GM19239 (cell line): ENCODE data around the gene ESF1.

ENCODE experiments used
- DNase-seq: peaks from one replicate; pipeline ENCODE4 v3.0.0; 2011; ENCODE audit warnings: low spot score; ENCODE audit not compliant: insufficient read length
- FAIRE-seq: peaks from 2 replicates; lab custom pipeline; 2011; peaks lifted over from hg19 to GRCh38; lab: Jason Lieb, UNC

Gene ESF1

GRCh38 chr20:13687815-13688214, 96.9 kb downstream of the ESF1 start:
- DNase-seq (no peak), FAIRE-seq (no peak)

GRCh38 chr20:13685623-13686022, 99.1 kb downstream of the ESF1 start:
- FAIRE-seq (no peak), DNase-seq (no peak)

- DNase-seq, result peak; percentile 10
- peak; percentile 64 for FAIRE-seq
Measured at GRCh38 chr20:13684566-13685222, 100.0 kb downstream of the ESF1 start.

GRCh38 chr20:13683833-13684232, 100.9 kb downstream of the ESF1 start:
- FAIRE-seq (peak; percentile 61), DNase-seq (no peak)

- peak; percentile 48 for DNase-seq
- FAIRE-seq, result peak; percentile 84
Measured at GRCh38 chr20:13681248-13682125, 103.2 kb downstream of the ESF1 start.

GRCh38 chr20:13678944-13679343, 105.8 kb downstream of the ESF1 start:
- FAIRE-seq (no peak), DNase-seq (no peak)

- FAIRE-seq (no peak), DNase-seq (no peak)
Measured at GRCh38 chr20:13677241-13677640, 107.5 kb downstream of the ESF1 start.

- no peak for DNase-seq
- no peak for FAIRE-seq
Measured at GRCh38 chr20:13676682-13677081, 108.0 kb downstream of the ESF1 start.

- no peak for FAIRE-seq
- DNase-seq, result no peak
Measured at GRCh38 chr20:13672690-13673089, 112.0 kb downstream of the ESF1 start.

GRCh38 chr20:13671916-13672378, 112.8 kb downstream of the ESF1 start:
- FAIRE-seq, result no peak
- no peak for DNase-seq

GRCh38 chr20:13671512-13671911, 113.2 kb downstream of the ESF1 start:
- no peak for DNase-seq
- no peak for FAIRE-seq

- FAIRE-seq, result no peak
- no peak for DNase-seq
Measured at GRCh38 chr20:13670160-13670559, 114.6 kb downstream of the ESF1 start.

GRCh38 chr20:13665709-13666395, 118.9 kb downstream of the ESF1 start:
- no peak for FAIRE-seq
- no peak for DNase-seq
